Esophagus squamous epithelium (tissue), 4 donors: ENCODE measurements around the gene STT3A.
"Not testable (repeated sequence)": the region's sequence is repeated elsewhere in the genome, so short reads cannot be mapped to it uniquely, and the experiment has no call there.

Experiments
- POLR2A ChIP-seq, 4 donors: fragments of 450-650 bp; IDR thresholded peaks; one replicate each; pipeline ENCODE4 v1.6.1; 2017; ENCODE audit warnings: antibody characterized with exemption in 4 of 4, mild to moderate bottlenecking in 4 of 4, moderate library complexity in 3 of 4
- TF ChIP-seq, protein P1 (sequence below), 6 experiments: fragments of 450-650 bp in 4 of 6; fragments of 200-600 bp in 2 of 6; sonication (generic) in 2 of 6; IDR thresholded peaks; one replicate each; pipeline ENCODE4 v1.5.1; 2016 to 2019; ENCODE audit warnings: antibody characterized with exemption in 6 of 6, mild to moderate bottlenecking in 4 of 6, moderate library complexity in 4 of 6

DNA sequence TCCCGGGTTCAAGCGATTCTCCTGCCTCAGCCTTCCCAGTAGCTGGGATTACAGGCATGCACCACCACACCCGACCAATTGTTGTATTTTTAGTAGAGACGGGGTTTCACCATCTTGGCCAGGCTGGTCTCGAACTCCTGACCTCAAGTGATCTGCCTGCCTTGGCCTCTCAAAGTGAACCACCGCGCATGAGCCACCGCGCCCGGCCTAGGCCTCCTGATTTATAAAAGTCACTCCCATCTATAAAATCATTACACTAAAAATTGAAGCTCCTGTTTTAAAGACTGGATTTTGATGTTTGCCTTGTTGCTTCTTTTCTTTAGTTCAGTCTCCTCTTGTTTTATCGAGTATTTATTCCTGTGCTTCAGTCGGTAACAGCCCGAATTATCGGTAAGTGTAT is 15.5 kb upstream of the STT3A start:
- TF ChIP-seq, protein P1, sequence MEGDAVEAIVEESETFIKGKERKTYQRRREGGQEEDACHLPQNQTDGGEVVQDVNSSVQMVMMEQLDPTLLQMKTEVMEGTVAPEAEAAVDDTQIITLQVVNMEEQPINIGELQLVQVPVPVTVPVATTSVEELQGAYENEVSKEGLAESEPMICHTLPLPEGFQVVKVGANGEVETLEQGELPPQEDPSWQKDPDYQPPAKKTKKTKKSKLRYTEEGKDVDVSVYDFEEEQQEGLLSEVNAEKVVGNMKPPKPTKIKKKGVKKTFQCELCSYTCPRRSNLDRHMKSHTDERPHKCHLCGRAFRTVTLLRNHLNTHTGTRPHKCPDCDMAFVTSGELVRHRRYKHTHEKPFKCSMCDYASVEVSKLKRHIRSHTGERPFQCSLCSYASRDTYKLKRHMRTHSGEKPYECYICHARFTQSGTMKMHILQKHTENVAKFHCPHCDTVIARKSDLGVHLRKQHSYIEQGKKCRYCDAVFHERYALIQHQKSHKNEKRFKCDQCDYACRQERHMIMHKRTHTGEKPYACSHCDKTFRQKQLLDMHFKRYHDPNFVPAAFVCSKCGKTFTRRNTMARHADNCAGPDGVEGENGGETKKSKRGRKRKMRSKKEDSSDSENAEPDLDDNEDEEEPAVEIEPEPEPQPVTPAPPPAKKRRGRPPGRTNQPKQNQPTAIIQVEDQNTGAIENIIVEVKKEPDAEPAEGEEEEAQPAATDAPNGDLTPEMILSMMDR (IDR thresholded peaks at IDR 0.05): not testable (repeated sequence)
- not testable (repeated sequence) for TF ChIP-seq POLR2A (IDR thresholded peaks at IDR 0.05)
